MG63 (cell line): ENCODE data around the gene GRK1. TPM values are rescaled to one million over a fixed set of nuclear protein-coding genes. Genes with fewer than 3 reads are reported as not detected.

Experiments
- DNase-seq: peaks from one replicate; pipeline ENCODE4 v3.0.0-alpha.2; 2020
- H3K27me3 ChIP-seq: fragments of 250-450 bp; sonication (Bioruptor Pico); 2 replicates; pipeline ENCODE4 v1.5.1; 2020; ENCODE audit warnings: mild to moderate bottlenecking, moderate library complexity
- H3K36me3 ChIP-seq: fragments of 250-450 bp; sonication (Bioruptor Pico); 2 replicates; pipeline ENCODE4 v1.5.1; 2020; ENCODE audit warnings: mild to moderate bottlenecking, moderate library complexity
- H3K4me3 ChIP-seq: fragments of 250-450 bp; sonication (Bioruptor Pico); 2 replicates; pipeline ENCODE4 v1.5.1; 2020; ENCODE audit warnings: mild to moderate bottlenecking, moderate library complexity
- H3K9me3 ChIP-seq: fragments of 250-450 bp; sonication (Bioruptor Pico); 2 replicates; pipeline ENCODE4 v1.5.1; 2020; ENCODE audit warnings: mild to moderate bottlenecking, moderate library complexity
- total RNA-seq: library from RNA; depleted of rRNA; stranded (reverse); fragments of >200 nt; shearing (Covaris generic); gene quantifications from 2 replicates; pipeline ENCODE4 v1.2.3, GENCODE V29; 2014; ENCODE audit warnings: low replicate concordance

The GRK1 gene
- total RNA-seq, 1 experiment from 2014 or later: not detected

DNA sequence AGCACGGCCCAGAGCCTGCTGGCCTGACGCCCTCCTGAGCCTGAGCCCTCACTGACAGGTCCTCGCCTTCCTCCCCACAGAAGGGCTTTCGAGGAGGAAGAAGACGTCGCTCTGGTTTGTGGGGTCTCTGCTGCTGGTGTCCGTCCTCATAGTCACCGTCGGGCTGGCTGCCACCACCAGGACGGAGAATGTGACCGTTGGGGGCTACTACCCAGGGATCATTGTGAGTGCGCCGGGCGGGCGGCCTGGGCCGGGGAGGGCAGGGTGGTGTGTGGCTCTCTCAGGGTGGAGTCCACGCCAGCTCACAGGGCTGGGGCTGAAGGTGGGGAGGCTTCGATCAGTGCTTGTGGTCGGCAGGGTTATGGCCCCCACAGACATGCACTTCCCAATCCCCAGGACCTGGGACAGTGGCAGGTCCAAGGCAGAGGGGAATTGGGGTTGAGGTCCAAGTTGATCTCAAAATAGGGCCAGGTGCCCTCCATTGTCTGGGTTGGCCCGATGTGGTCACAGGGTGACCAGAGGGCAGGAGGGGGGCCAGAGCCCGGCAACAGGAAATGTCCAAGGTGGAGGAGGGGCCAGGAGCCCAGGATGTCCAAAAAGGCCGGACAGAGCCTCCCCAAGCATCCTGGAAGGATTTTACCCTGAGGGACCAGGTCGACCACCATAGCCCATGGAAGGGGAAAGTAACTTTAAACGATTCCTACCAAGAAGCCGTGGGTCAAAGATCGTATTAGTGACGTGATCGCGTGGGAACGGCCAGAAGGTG lies 99.2 kb downstream of the GRK1 start:
- H3K36me3 ChIP-seq: no peaks in the 10 kb centered on the region
- no peaks in the 10 kb centered on the region; the same call in 1 of the 2 replicates for H3K27me3 ChIP-seq
- no peaks in the 10 kb centered on the region for H3K9me3 ChIP-seq
- no peak overlapping the region for H3K4me3 ChIP-seq
- no peak for DNase-seq

DNA sequence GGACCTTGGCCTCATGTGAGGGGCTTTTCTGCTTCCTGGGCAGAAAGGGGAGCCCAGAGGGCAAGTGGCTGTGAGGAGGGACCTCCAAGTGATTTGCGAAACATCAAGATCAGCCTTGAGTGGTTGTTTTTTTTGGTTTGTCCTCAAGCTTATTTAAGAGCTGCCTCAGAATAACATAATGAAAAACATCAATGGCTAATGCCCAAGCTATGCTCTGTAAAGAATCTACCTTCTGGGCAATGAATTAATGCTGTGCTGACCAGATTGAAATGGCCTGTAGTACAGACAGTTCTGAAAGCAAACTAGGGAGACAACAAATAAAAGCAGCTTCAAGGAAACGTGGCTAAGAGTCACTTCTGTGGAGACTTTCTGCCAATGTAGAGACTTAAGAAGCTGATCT lies 100.3 kb downstream of the GRK1 start:
- Histone ChIP-seq H3K9me3 (no peaks in the 10 kb centered on the region), H3K36me3 (no peaks in the 10 kb centered on the region), H3K27me3 (no peaks in the 10 kb centered on the region), H3K4me3 (no peak overlapping the region)
- DNase-seq: no peak

DNA sequence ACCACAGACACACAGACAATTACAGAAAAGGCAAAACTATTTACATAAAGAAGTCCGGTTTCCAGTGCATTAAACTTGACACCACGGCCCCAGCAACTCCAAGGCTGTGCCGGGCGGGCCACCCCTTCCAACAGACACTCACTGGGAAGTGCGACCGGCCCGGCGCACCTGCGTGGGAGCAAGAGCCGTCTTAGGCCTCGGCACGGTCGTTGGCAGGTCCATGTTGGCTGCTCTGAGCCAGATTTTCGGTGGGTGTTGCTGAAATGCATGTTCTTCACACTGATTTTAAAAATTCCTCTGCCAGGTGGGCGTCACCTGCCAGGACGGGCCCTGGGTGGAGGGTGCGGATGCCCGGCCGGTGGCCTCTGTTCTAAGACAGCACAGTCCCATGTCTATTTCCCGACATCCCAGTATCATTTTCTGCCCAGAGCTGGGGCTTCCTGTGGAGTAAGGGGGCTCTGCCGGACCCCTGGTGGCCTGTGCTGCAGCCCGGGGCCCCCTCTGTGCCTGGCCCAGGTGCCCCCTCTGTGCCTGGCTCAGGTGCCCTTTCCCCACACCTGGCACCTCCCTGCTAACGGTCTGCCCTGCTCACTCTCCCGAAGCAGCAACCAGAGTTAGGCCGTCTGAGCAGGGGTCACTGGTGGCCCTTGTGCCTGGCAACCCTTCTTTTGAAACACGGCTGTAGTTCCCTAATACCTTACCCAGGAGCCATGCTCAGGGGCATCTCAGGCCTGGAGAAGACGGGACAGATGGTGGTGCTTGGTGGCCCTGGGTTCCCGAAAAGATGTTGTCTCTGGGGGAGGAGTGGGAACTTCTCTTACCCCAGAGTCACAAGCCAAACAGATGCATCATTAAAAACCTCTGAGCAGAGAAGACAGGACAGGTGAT lies 101.2 kb downstream of the GRK1 start:
- H3K4me3 ChIP-seq: no peak overlapping the region
- no peak for DNase-seq
- H3K36me3 ChIP-seq: no peaks in the 10 kb centered on the region
- H3K9me3 ChIP-seq: no peaks in the 10 kb centered on the region
- H3K27me3 ChIP-seq: no peaks in the 10 kb centered on the region

DNA sequence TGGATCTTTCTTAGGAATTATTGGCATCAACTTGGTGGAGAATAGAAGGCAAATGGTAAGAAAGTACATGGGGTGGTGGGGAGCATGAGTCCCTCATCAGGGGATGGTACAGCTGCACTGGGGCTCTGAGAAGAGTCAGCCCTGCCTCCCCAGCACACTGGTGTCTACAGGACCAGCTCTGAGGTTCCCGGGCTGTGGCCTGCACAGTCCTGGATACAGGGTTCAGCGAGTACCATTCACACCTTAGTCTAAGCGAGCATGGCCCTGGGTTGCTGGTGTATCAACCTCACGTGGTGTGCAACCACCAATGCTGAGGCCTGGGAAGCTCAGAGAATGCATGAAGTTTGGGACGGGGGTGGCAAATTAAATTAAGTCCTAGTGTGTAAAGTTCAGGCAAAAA lies 102.1 kb downstream of the GRK1 start:
- Histone ChIP-seq H3K9me3 (no peaks in the 10 kb centered on the region), H3K27me3 (no peaks in the 10 kb centered on the region), H3K36me3 (no peaks in the 10 kb centered on the region), H3K4me3 (no peak overlapping the region)
- DNase-seq: no peak

DNA sequence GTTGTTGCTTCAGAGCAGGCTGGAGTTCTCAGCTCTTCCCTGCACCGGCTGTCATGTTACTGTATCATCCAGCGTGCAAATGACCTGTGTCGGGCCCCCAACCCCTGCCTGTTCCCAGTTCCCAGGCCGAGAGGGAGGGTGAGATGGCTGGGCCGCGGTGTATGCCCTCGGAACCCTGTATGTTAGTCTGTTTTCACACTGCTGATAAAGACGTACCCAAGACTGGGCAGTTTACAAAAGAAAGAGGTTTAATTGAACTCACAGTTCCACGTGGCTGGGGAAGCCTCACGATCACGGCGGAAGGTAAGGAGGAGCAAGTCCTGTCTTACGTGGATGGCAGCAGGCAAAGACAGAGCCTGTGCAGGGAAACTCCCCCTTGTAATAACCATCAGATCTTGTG lies 102.9 kb downstream of the GRK1 start:
- H3K4me3 ChIP-seq: no peak overlapping the region
- H3K36me3 ChIP-seq: no peaks in the 10 kb centered on the region
- DNase-seq: no peak
- H3K9me3 ChIP-seq: no peaks in the 10 kb centered on the region
- H3K27me3 ChIP-seq: no peaks in the 10 kb centered on the region

- DNase-seq: no peak
- no peaks in the 10 kb centered on the region for H3K36me3 ChIP-seq
- H3K9me3 ChIP-seq: no peaks in the 10 kb centered on the region
- H3K4me3 ChIP-seq: no peak overlapping the region
- H3K27me3 ChIP-seq: no peaks in the 10 kb centered on the region
Measured at GRCh38 chr13:113770441-113770840, 103.4 kb downstream of the GRK1 start.

DNA sequence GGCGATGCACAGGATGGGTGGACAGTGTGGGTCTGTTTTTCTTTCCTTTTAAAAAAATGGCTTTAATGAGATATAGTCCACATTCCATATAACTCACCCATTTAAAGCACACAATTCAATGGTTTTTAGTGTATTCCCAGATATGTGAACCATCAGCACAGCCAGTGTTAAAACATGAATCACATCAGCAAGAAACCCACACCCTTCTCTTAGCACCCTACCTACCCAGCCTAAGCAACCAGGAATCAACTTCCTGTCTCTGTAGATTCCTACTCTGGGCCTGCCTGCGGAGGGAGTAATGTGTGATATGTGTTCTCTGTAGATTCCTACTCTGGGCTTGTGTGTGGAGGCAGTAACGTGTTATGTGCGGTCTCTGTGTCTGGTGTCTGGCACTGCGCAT lies 103.9 kb downstream of the GRK1 start:
- Histone ChIP-seq H3K27me3 (no peaks in the 10 kb centered on the region), H3K36me3 (no peaks in the 10 kb centered on the region), H3K4me3 (no peak overlapping the region), H3K9me3 (no peaks in the 10 kb centered on the region)
- no peak for DNase-seq

- Histone ChIP-seq H3K9me3 (no peaks in the 10 kb centered on the region), H3K27me3 (no peaks in the 10 kb centered on the region), H3K36me3 (no peaks in the 10 kb centered on the region), H3K4me3 (no peak overlapping the region)
- DNase-seq: no peak
Measured at GRCh38 chr13:113771709-113772331, 104.8 kb downstream of the GRK1 start.

GRCh38 chr13:113774177-113775107 lies 107.4 kb downstream of the GRK1 start:
- peak; percentile 48 for DNase-seq
- Histone ChIP-seq H3K4me3 (no peak overlapping the region), H3K27me3 (no peaks in the 10 kb centered on the region), H3K9me3 (no peaks in the 10 kb centered on the region), H3K36me3 (no peaks in the 10 kb centered on the region)

- H3K9me3 ChIP-seq: no peaks in the 10 kb centered on the region
- no peaks in the 10 kb centered on the region for H3K27me3 ChIP-seq
- H3K4me3 ChIP-seq: no peak overlapping the region
- H3K36me3 ChIP-seq: no peaks in the 10 kb centered on the region
- DNase-seq: no peak
Measured at GRCh38 chr13:113775451-113776145, 108.6 kb downstream of the GRK1 start.

DNA sequence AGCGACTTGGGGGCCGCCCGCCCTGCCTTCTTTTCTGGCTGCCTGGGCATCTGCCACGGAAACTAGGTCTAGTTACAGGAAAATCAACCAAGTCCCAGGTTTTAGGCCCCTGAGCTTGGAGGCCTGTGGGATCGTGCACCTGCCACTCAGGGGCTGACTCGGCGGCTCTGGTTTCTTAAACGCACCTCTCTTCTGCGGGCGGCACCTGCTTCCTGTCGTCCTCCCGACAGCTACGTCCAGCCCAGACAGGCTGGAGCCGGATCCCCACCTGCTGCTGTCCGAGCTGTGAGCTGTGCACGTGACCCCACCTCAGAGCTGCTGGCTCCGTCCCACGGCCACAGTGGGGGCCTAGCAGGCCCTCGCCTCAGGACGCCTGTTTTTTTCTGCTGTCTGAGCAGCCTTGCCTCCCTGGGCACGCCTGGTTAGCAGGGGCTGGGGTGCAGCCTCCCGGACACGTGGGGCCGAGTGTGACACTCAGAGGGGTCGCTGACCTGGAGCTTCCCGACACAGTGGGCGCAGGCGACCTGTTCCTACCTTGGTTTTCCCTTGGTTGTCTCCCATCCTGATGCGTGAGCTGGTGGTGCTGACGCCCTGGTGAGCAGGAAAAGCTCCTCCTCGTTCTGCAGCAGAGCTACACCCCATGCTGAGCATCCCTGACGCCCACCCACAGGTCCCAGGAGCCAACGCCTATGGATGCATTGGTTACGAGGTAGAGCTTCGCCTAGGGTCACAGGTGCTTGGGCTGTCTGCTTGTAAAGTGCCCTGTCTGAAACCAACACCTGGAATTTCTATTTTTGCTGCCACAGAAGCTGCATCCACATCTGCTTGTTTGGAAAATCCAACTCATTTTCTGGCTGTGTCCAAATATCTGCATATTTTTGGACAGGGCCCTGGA lies 109.5 kb downstream of the GRK1 start:
- no peak for DNase-seq
- no peak overlapping the region for H3K4me3 ChIP-seq
- no peaks in the 10 kb centered on the region for H3K36me3 ChIP-seq
- no peaks in the 10 kb centered on the region for H3K27me3 ChIP-seq
- H3K9me3 ChIP-seq: no peaks in the 10 kb centered on the region

DNA sequence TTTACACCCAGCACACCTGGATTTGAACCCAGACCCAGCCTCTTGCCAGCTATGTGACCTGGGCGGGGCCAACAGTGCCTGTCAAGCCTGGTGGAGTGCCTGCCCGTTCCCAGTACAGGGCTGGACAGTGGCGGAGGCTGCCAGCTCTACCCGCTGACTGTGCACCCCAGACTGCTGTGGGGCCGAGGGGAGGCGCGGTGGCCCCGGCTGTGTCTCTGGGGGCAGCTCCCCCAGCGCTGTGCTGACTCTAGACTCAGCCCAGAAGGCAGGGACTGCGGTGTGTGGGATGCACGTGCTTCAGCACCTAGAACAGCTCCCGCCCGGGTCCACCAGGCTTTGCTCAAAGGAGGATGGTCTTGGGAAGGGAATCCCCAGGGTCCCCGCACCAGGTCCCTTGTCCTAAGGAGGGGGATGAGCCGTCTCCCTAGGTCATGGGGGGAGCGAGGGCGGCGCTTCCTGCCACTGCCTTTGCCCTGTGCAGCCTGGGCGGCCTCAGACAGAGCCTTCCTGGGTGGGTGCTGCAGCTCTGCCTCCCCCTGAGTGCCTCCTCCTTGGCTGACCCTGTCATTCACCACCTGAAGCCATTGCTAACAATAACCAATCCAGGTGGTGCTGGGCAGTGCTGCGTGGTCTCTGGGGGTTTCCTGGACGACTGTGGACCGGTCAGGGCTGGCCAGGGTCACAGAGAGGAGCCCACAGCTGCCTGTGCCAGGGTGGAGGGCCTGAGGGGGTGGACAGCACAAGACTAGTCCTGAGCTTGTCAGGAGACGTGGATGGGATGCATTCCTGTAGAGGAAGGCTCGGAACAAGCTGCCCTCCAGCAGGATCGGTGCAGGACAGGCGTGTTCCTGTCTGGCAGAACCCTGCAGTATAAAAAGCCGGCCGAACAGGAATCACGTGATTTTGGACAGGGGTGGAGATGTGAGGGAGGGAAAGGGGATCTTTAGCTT lies 110.6 kb downstream of the GRK1 start:
- Histone ChIP-seq H3K4me3 (no peak overlapping the region), H3K36me3 (no peaks in the 10 kb centered on the region), H3K9me3 (no peaks in the 10 kb centered on the region), H3K27me3 (no peaks in the 10 kb centered on the region)
- DNase-seq: peak; percentile 20

DNA sequence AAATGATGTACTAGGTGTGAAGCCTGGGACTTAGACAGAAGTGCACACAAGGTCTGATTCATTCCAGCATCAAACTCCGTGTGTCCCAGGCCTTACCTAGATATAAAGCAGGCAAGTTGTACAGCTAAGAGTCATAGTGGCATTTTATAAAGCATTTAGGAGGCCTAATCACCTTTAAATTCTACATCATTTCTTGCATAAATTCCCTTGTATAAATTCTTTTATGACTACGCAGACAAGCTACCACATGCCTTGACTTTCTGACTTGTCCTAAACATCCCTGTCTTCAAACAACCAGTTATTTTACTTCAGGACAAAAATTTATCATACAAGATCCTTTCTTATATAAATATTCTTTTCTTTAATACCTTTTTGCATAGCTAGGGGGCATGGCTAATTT lies 114.6 kb downstream of the GRK1 start:
- Histone ChIP-seq H3K36me3 (no peaks in the 10 kb centered on the region), H3K4me3 (no peak overlapping the region), H3K27me3 (no peaks in the 10 kb centered on the region), H3K9me3 (no peaks in the 10 kb centered on the region)
- DNase-seq: no peak

DNA sequence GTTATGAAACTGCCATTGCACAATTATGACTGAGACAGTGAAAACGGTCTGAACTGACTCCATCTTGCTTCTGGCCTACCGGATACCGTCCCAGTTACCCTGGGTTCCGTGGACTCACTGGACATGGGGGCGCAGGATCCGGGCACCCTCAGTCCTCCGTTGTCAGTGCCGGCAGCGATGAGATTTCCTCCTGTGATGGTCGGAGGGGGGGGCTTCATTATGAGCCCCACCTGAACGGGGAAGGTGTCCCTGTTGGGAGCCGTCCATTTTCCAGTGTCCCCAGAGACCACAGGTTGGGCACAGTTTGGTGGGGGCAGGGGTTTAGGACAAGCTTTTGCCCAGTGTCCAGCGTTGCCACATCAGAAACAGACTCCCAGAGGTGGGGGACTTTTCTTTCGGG lies 115.5 kb downstream of the GRK1 start:
- H3K36me3 ChIP-seq: no peaks in the 10 kb centered on the region
- H3K9me3 ChIP-seq: no peaks in the 10 kb centered on the region
- no peak for DNase-seq
- no peak overlapping the region for H3K4me3 ChIP-seq
- H3K27me3 ChIP-seq: no peaks in the 10 kb centered on the region
